ENCODE data around the gene FES. TPM values are rescaled to one million over a fixed set of nuclear protein-coding genes. Genes with fewer than 3 reads are reported as not detected.
"Not testable (repeated sequence)": the region's sequence is repeated elsewhere in the genome, so short reads cannot be mapped to it uniquely, and the experiment has no call there.

The FES gene
- total RNA-seq, 6 experiments from 2014 or later: 0.41 to 1.4 (median 1.1) TPM

DNA sequence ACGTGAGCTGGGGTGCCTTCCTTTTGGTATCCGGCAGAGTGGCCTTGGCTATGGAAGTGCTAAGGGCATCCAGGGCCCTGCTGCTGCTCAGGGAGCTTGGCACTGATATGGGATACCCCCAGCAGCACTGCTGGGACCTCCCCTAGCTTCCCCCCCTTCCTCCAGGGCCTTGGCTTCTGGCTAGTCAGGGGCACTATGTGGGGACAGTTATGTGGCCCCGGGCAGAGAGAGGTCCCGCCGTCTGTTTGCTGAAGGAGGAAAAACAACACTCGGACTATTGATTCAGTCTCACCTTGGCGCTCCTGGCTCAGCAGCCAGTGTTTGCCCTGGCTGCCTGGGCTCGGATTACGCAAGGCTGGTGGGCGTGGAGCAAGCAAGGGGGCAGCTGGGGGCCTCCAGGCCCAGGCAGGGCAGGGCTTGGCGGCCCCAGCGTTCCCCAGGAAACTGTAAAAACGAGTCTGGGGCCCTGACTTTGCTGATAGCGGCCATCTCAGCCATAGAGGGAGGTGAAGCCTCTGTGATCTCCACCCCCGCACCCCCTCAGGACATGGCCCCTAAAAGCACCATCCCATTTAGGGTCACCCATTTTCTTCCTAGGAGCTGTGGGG, 10.2 kb upstream of the FES start:
- TF ChIP-seq, protein P1, sequence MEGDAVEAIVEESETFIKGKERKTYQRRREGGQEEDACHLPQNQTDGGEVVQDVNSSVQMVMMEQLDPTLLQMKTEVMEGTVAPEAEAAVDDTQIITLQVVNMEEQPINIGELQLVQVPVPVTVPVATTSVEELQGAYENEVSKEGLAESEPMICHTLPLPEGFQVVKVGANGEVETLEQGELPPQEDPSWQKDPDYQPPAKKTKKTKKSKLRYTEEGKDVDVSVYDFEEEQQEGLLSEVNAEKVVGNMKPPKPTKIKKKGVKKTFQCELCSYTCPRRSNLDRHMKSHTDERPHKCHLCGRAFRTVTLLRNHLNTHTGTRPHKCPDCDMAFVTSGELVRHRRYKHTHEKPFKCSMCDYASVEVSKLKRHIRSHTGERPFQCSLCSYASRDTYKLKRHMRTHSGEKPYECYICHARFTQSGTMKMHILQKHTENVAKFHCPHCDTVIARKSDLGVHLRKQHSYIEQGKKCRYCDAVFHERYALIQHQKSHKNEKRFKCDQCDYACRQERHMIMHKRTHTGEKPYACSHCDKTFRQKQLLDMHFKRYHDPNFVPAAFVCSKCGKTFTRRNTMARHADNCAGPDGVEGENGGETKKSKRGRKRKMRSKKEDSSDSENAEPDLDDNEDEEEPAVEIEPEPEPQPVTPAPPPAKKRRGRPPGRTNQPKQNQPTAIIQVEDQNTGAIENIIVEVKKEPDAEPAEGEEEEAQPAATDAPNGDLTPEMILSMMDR (IDR thresholded peaks at IDR 0.05): no peak
- no peaks in the 10 kb centered on the region for H3K36me3 Mint-ChIP-seq (ENCODE audit: low read depth)
- no peak overlapping the region for H3K4me3 Mint-ChIP-seq
- no peak for DNase-seq
- peaks cover 1% of the 10 kb centered on the region; the same call in 1 of the 2 replicates for H3K27me3 Mint-ChIP-seq (ENCODE audit: insufficient read depth)
- H3K9me3 Mint-ChIP-seq: no peaks in the 10 kb centered on the region
- no peak overlapping the region for H3K27ac Mint-ChIP-seq
- H3K4me1 Mint-ChIP-seq (ENCODE audit: low read depth): peaks cover 32% of the 10 kb centered on the region

DNA sequence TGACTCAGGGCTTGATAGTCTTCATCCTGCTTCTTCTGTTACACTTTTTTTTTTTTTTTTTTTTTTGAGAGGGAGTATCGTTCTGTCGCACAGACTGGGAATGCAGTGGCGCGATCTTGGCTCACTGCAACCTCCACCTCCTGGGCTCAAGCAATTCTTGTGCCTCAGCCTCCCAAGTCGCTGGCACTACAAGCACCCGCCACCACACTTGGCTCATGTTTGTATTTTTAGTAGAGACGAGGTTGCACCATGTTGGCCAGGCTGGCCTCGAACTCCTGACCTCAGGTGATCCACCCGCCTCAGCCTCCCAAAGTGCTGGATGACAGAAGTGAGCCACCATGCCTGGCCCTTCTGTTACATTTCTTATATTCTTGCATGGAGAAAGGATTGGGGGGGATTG, 9.3 kb upstream of the FES start:
- not testable (repeated sequence) for H3K9me3 Mint-ChIP-seq; H3K27me3 Mint-ChIP-seq (ENCODE audit: insufficient read depth); H3K36me3 Mint-ChIP-seq (ENCODE audit: low read depth); H3K4me3 Mint-ChIP-seq; DNase-seq; H3K27ac Mint-ChIP-seq
- peaks cover 24% of the 10 kb centered on the region for H3K4me1 Mint-ChIP-seq (ENCODE audit: low read depth)

DNA sequence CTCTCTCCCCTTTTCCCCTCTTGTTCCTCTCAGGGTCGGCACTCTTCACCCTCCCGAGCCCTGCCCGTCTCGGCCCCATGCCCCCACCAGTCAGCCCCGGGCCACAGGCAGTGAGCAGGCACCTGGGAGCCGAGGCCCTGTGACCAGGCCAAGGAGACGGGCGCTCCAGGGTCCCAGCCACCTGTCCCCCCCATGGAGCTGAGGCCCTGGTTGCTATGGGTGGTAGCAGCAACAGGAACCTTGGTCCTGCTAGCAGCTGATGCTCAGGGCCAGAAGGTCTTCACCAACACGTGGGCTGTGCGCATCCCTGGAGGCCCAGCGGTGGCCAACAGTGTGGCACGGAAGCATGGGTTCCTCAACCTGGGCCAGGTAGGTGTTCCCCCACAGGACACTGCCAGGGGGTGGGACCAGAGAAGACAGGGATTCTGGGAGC, 8.7 kb upstream of the FES start:
- H3K36me3 Mint-ChIP-seq (ENCODE audit: low read depth): no peaks in the 10 kb centered on the region
- DNase-seq: no peak
- H3K4me3 Mint-ChIP-seq: no peak overlapping the region
- no peaks in the 10 kb centered on the region for H3K9me3 Mint-ChIP-seq
- peaks cover 18% of the 10 kb centered on the region for H3K4me1 Mint-ChIP-seq (ENCODE audit: low read depth)
- no peak overlapping the region for H3K27ac Mint-ChIP-seq
- peaks cover 1% of the 10 kb centered on the region; the same call in 1 of the 2 replicates for H3K27me3 Mint-ChIP-seq (ENCODE audit: insufficient read depth)
- TF ChIP-seq, protein P1 (IDR thresholded peaks at IDR 0.05): no peak

DNA sequence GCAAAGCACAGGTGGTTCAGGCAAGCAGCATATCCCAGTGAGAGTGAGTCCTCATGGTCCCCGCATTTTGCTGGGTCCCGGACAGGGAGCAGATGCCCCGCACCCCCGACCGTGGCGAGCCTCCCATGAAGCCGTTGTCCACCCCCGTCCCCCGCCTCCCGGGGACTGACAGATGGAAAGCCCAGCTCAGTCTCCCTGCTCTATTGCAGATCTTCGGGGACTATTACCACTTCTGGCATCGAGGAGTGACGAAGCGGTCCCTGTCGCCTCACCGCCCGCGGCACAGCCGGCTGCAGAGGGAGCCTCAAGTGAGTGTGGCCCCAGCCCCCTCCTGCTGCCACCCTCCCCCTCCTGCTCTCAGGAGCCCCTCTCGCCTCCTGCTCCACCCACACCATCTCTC, 8.3 kb upstream of the FES start:
- TF ChIP-seq, protein P1 (IDR thresholded peaks at IDR 0.05): no peak

DNA sequence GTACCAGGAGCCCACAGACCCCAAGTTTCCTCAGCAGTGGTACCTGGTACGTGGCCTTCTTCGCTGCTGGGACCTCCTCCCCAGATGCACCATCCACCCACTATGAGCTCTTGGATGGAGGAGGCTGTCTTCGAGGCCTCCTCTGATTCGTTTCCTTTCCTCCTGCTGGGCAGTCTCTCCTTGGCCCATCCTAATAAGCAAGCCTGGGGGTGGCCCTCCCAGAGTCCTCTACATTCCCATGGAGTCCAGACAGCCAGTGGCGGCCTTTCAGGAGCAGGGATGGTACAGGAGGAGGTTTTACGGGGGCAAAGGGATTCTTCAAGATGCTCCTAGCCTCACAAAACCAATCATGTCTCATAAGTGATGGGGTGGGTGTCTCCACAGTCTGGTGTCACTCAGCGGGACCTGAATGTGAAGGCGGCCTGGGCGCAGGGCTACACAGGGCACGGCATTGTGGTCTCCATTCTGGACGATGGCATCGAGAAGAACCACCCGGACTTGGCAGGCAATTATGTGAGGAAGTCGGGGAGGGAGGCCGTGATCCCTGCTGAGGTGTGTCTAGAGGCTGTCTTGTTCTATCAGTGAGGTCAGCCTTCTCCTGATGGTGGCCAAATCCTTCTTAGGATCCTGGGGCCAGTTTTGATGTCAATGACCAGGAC, 7.7 kb upstream of the FES start:
- Mint-ChIP-seq H3K27me3 (ENCODE audit: insufficient read depth) (peaks cover 1% of the 10 kb centered on the region; the same call in 1 of the 2 replicates), H3K4me1 (ENCODE audit: low read depth) (peaks cover 13% of the 10 kb centered on the region), H3K9me3 (no peaks in the 10 kb centered on the region)

More for the DNA sequence above, 8.3 kb upstream of the FES start:
- Mint-ChIP-seq H3K36me3 (ENCODE audit: low read depth) (no peaks in the 10 kb centered on the region), H3K4me3 (no peak overlapping the region), H3K27ac (no peak overlapping the region), H3K9me3 (no peaks in the 10 kb centered on the region), H3K4me1 (ENCODE audit: low read depth) (peaks cover 13% of the 10 kb centered on the region), H3K27me3 (ENCODE audit: insufficient read depth) (peaks cover 1% of the 10 kb centered on the region; the same call in 1 of the 2 replicates)
- DNase-seq: no peak

DNA sequence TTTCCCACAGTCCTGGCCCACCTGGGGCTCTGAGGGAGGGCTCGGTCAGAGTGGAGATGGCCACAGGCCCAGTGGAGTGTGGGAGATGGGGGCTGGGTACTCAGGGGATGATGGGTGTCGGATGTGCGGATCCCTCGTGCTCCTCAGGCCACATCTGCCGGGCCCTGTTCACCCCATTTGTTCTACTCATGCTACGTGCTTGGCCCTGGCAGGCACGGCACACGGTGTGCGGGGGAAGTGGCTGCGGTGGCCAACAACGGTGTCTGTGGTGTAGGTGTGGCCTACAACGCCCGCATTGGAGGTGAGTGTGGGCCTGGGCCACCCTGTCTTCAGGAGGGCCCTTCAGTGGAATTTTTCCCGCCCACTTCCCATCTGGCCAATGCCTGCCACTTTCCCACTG, 7.0 kb upstream of the FES start:
- H3K27ac Mint-ChIP-seq: no peak overlapping the region
- no peaks in the 10 kb centered on the region; the same call in 1 of the 2 replicates for H3K27me3 Mint-ChIP-seq (ENCODE audit: insufficient read depth)
- DNase-seq: no peak
- no peak overlapping the region for H3K4me3 Mint-ChIP-seq
- no peaks in the 10 kb centered on the region for H3K9me3 Mint-ChIP-seq
- TF ChIP-seq, protein P1 (IDR thresholded peaks at IDR 0.05): no peak
- peaks cover 11% of the 10 kb centered on the region for H3K4me1 Mint-ChIP-seq (ENCODE audit: low read depth)
- no peaks in the 10 kb centered on the region for H3K36me3 Mint-ChIP-seq (ENCODE audit: low read depth)

More for the DNA sequence above, 7.7 kb upstream of the FES start:
- no peak for DNase-seq
- Mint-ChIP-seq H3K4me3 (no peak overlapping the region), H3K27ac (no peak overlapping the region), H3K36me3 (ENCODE audit: low read depth) (no peaks in the 10 kb centered on the region)
- TF ChIP-seq, protein P1 (IDR thresholded peaks at IDR 0.05): no peak

Data from HFFc6 (cell line).